DOHH2 (cell line): ENCODE results near the gene CNNM4.

Source experiments
- EZH2phosphoT487 ChIP-seq: fragments of 200-600 bp; sonication (generic); IDR thresholded peaks from 2 replicates; pipeline ENCODE4 v1.6.1; 2017; ENCODE audit warnings: borderline replicate concordance, mild to moderate bottlenecking, antibody characterized with exemption, low read length, moderate library complexity, mixed read lengths
- TF ChIP-seq, protein P1 (sequence below): fragments of 200-600 bp; sonication (generic); IDR thresholded peaks from one replicate; pipeline ENCODE4 v1.5.1; 2014; ENCODE audit warnings: antibody characterized with exemption, mild to moderate bottlenecking, low read depth, low read length; ENCODE audit not compliant: poor library complexity, severe bottlenecking

DNA sequence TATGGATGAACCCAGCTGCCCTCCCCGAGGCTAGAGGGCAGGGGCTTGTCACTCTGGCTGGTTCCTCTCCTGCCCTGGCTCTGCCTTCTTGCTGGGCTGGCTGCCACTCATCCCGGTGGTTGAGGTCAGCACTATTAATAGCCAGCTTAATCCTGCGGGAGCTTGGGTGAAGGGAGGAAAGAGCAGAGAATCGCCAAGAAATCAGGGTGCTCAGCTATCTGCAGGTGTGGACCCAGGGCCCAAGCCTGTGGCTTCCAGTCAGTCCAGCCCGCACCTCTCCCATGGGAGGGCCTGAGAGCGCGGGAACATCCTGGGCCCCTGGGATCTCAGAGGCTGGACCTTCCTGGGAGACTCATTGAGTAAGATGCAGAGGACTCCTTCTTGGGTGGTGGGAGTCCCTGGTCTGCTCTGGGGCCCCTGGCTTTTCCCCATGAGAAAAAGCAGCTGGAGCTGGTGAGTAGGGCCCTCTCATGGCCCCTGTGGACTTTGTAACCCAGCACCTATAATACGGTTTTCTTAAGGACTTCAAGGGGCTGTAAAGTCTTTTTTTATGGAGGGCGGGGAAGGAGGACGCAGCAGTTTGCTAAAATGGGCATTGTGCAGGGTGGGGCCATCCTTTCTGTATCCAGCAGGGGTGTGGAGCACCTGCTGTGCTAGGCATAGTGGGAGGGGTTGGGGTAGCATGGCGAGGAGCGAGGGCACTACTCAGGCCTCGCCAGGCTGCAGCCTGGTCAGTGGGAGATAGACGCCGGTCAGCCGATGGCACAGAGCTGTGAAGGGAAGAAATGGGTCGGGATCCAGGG, 27.9 kb downstream of the CNNM4 start:
- TF ChIP-seq, protein P1, sequence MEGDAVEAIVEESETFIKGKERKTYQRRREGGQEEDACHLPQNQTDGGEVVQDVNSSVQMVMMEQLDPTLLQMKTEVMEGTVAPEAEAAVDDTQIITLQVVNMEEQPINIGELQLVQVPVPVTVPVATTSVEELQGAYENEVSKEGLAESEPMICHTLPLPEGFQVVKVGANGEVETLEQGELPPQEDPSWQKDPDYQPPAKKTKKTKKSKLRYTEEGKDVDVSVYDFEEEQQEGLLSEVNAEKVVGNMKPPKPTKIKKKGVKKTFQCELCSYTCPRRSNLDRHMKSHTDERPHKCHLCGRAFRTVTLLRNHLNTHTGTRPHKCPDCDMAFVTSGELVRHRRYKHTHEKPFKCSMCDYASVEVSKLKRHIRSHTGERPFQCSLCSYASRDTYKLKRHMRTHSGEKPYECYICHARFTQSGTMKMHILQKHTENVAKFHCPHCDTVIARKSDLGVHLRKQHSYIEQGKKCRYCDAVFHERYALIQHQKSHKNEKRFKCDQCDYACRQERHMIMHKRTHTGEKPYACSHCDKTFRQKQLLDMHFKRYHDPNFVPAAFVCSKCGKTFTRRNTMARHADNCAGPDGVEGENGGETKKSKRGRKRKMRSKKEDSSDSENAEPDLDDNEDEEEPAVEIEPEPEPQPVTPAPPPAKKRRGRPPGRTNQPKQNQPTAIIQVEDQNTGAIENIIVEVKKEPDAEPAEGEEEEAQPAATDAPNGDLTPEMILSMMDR: no peak
- no peak for TF ChIP-seq EZH2phosphoT487
